NB4 (cell line): ENCODE data around the gene AURKA.

Experiments used
- CTCF ChIP-seq: IDR thresholded peaks from one replicate; pipeline ENCODE4 v1.5.1; 2012; ENCODE audit warnings: low read depth, low read length
- MAX ChIP-seq: IDR thresholded peaks from 2 replicates; pipeline ENCODE4 v1.6.1; 2011; ENCODE audit warnings: low read depth, low read length

- TF ChIP-seq MAX, result no peak
- no peak for TF ChIP-seq CTCF
Observed at GRCh38 chr20:56359212-56360132, 32.5 kb downstream of the AURKA start.
